Body of pancreas (tissue), 4 donors: Measurements from ENCODE around the gene TBC1D12.

Experiments
- CTCF ChIP-seq, 7 experiments: fragments of 450-650 bp in 4 of 7; fragments of 200-600 bp in 3 of 7; sonication (generic) in 3 of 7; IDR thresholded peaks; one replicate each; pipeline ENCODE4 v1.5.1; 2016 to 2019; ENCODE audit warnings: antibody characterized with exemption in 7 of 7
- POLR2A ChIP-seq, 3 donors: fragments of 450-650 bp; IDR thresholded peaks; one replicate each; pipeline ENCODE4 v1.6.1; 2016; ENCODE audit warnings: antibody characterized with exemption in 3 of 3, mild to moderate bottlenecking in 2 of 3

GRCh38 chr10:94490789-94491039 is 88.4 kb downstream of the TBC1D12 start:
- TF ChIP-seq CTCF (IDR thresholded peaks at IDR 0.05) (no peak), POLR2A (IDR thresholded peaks at IDR 0.05) (no peak)
